Astrocyte (in vitro differentiated cells and primary cell): ENCODE results near the gene PRSS33. TPM values are rescaled to one million over a fixed set of nuclear protein-coding genes. Genes with fewer than 3 reads are reported as not detected.

ENCODE experiments used
- DNase-seq: peaks from one replicate; pipeline ENCODE4 v3.0.0-alpha.2; 2010; ENCODE audit warnings: low read depth
- FAIRE-seq: peaks from 2 replicates; lab custom pipeline; 2011; peaks lifted over from hg19 to GRCh38; lab: Jason Lieb, UNC
- H2AFZ ChIP-seq: 2 replicates; pipeline ENCODE4 v1.6.0; 2012; ENCODE audit warnings: low read depth, low read length, inconsistent platforms
- H3K27ac ChIP-seq: 2 replicates; pipeline ENCODE4 v1.5.1; 2011; ENCODE audit warnings: low read depth, low read length, inconsistent platforms
- H3K27me3 ChIP-seq: 2 replicates; pipeline ENCODE4 v1.6.0; 2011; ENCODE audit warnings: low read length, inconsistent platforms; ENCODE audit not compliant: insufficient read depth
- H3K36me3 ChIP-seq: 2 replicates; pipeline ENCODE4 v1.5.1; 2011; ENCODE audit warnings: low read length, inconsistent platforms; ENCODE audit not compliant: insufficient read depth
- H3K4me1 ChIP-seq: 2 replicates; pipeline ENCODE4 v1.5.1; 2011; ENCODE audit warnings: low read length, inconsistent platforms; ENCODE audit not compliant: insufficient read depth
- H3K4me2 ChIP-seq: 2 replicates; pipeline ENCODE4 v1.6.0; 2012; ENCODE audit warnings: low read length, inconsistent platforms
- H3K4me3 ChIP-seq: 2 replicates; pipeline ENCODE4 v1.5.1; 2011; ENCODE audit warnings: low read depth, mild to moderate bottlenecking, low read length, inconsistent platforms; ENCODE audit not compliant: insufficient read depth
- H3K79me2 ChIP-seq: 2 replicates; pipeline ENCODE4 v1.6.0; 2012; ENCODE audit warnings: mild to moderate bottlenecking, low read length, inconsistent platforms; ENCODE audit not compliant: insufficient read depth
- H3K9ac ChIP-seq: 2 replicates; pipeline ENCODE4 v1.6.0; 2012; ENCODE audit warnings: mild to moderate bottlenecking, low read length, inconsistent platforms
- H3K9me3 ChIP-seq: 2 replicates; pipeline ENCODE4 v1.5.1; 2012; ENCODE audit warnings: low read depth, mild to moderate bottlenecking, low read length, inconsistent platforms; ENCODE audit not compliant: insufficient read depth
- H4K20me1 ChIP-seq: 2 replicates; pipeline ENCODE4 v1.6.0; 2012; ENCODE audit warnings: low read length, inconsistent platforms; ENCODE audit not compliant: insufficient read depth
- H3K27ac Mint-ChIP-seq: one replicate; pipeline ENCODE4 v1.8.0; 2021; ENCODE audit warnings: mild to moderate bottlenecking, mixed read lengths; ENCODE audit not compliant: unreplicated experiment
- H3K27me3 Mint-ChIP-seq: one replicate; pipeline ENCODE4 v1.8.0; 2021; ENCODE audit warnings: low read depth, mixed read lengths; ENCODE audit not compliant: unreplicated experiment
- H3K36me3 Mint-ChIP-seq: one replicate; pipeline ENCODE4 v1.8.0; 2021; ENCODE audit warnings: low read depth, mixed read lengths; ENCODE audit not compliant: unreplicated experiment
- H3K4me1 Mint-ChIP-seq: one replicate; pipeline ENCODE4 v1.8.0; 2021; ENCODE audit warnings: low read depth, mixed read lengths; ENCODE audit not compliant: unreplicated experiment
- H3K4me3 Mint-ChIP-seq: one replicate; pipeline ENCODE4 v1.8.0; 2021; ENCODE audit warnings: mild to moderate bottlenecking, moderate library complexity, mixed read lengths; ENCODE audit not compliant: unreplicated experiment
- H3K9me3 Mint-ChIP-seq: one replicate; pipeline ENCODE4 v1.8.0; 2021; ENCODE audit warnings: mild to moderate bottlenecking, mixed read lengths; ENCODE audit not compliant: unreplicated experiment
- EZH2 ChIP-seq: IDR thresholded peaks from 2 replicates; pipeline ENCODE4 v1.6.1; 2012; ENCODE audit warnings: mild to moderate bottlenecking, low read length, inconsistent platforms; ENCODE audit not compliant: insufficient read depth
- total RNA-seq: library from RNA; stranded (reverse); gene quantifications from 2 replicates; pipeline ENCODE4 v1.2.1, GENCODE V29; 2021
- TF ChIP-seq, protein P1 (sequence below): IDR thresholded peaks from 2 replicates; pipeline ENCODE4 v1.5.1; 2011; ENCODE audit warnings: low read depth, mild to moderate bottlenecking, inconsistent platforms, low read length, moderate library complexity; ENCODE audit not compliant: insufficient read depth

Gene PRSS33
- total RNA-seq, 1 donor from 2014 or later = not detected

DNA sequence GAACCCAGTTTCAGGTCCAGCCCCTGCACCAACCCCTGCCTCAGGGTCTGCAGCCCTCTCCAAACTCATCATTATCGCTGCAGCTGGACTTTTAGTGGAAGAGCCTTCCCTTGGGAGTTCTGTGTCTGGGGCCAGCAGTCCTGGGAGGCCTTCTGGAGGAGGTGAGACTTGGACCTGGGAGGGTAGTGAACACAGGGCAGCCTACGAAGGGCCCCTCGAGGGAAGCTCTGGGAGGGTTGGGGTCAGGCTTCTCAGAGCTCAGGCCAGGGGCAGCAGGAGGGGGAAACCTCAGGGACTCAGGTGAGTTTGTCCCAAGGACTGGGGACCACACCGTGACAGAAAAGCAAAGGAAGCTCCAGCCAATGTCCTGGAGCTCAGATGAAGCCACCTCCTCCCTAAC lies 46.2 kb downstream of the PRSS33 start:
- no peaks in the 10 kb centered on the region for H3K9me3 Mint-ChIP-seq
- H3K4me1 Mint-ChIP-seq = no peaks in the 10 kb centered on the region
- no peak overlapping the region for H3K4me3 ChIP-seq
- no peak overlapping the region for H3K27ac Mint-ChIP-seq
- H3K79me2 ChIP-seq = no peaks in the 10 kb centered on the region
- no peaks in the 10 kb centered on the region for H4K20me1 ChIP-seq
- no peak overlapping the region for H2AFZ ChIP-seq
- H3K9ac ChIP-seq = no peak overlapping the region
- no peak for TF ChIP-seq EZH2
- TF ChIP-seq, protein P1, sequence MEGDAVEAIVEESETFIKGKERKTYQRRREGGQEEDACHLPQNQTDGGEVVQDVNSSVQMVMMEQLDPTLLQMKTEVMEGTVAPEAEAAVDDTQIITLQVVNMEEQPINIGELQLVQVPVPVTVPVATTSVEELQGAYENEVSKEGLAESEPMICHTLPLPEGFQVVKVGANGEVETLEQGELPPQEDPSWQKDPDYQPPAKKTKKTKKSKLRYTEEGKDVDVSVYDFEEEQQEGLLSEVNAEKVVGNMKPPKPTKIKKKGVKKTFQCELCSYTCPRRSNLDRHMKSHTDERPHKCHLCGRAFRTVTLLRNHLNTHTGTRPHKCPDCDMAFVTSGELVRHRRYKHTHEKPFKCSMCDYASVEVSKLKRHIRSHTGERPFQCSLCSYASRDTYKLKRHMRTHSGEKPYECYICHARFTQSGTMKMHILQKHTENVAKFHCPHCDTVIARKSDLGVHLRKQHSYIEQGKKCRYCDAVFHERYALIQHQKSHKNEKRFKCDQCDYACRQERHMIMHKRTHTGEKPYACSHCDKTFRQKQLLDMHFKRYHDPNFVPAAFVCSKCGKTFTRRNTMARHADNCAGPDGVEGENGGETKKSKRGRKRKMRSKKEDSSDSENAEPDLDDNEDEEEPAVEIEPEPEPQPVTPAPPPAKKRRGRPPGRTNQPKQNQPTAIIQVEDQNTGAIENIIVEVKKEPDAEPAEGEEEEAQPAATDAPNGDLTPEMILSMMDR = no peak
- H3K4me1 ChIP-seq = no peaks in the 10 kb centered on the region
- no peaks in the 10 kb centered on the region for H3K27me3 ChIP-seq
- no peak overlapping the region for H3K4me2 ChIP-seq
- no peak for DNase-seq
- H3K4me3 Mint-ChIP-seq = no peak overlapping the region
- H3K27ac ChIP-seq = no peak overlapping the region
- peaks cover 10% of the 10 kb centered on the region for H3K27me3 Mint-ChIP-seq
- no peaks in the 10 kb centered on the region for H3K36me3 ChIP-seq
- H3K9me3 ChIP-seq = no peaks in the 10 kb centered on the region
- FAIRE-seq = no peak
- H3K36me3 Mint-ChIP-seq = peaks cover 12% of the 10 kb centered on the region

DNA sequence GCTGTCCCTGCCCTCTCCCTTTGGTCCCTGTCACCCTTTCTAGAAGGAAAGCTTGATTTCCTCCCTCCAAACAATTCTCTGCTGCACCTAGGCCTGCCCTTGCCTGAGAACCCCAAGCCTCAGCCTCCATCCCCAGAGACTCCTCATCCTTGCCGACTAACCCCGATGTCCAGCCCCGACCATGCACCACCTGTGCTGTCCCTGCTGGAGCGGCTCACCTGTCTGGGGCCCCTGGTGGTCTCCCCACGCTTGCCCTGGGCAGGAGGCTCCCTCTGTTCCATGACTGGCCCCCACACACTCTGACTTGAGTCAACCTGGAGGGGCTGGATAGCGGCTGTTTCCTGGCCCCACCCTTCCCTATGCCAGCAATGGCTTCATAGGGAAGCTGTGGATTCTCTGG lies 46.9 kb downstream of the PRSS33 start:
- no peak overlapping the region for H3K9ac ChIP-seq
- no peaks in the 10 kb centered on the region for H4K20me1 ChIP-seq
- Mint-ChIP-seq H3K27me3 (peaks cover 10% of the 10 kb centered on the region), H3K36me3 (peaks cover 12% of the 10 kb centered on the region), H3K27ac (no peak overlapping the region), H3K4me1 (no peaks in the 10 kb centered on the region), H3K9me3 (no peaks in the 10 kb centered on the region), H3K4me3 (no peak overlapping the region)
- no peaks in the 10 kb centered on the region for H3K9me3 ChIP-seq
- H3K79me2 ChIP-seq = no peaks in the 10 kb centered on the region
- H3K4me3 ChIP-seq = no peak overlapping the region
- FAIRE-seq (no peak), DNase-seq (no peak)
- no peaks in the 10 kb centered on the region for H3K36me3 ChIP-seq
- no peaks in the 10 kb centered on the region for H3K4me1 ChIP-seq
- no peak for TF ChIP-seq EZH2
- TF ChIP-seq, protein P1 = no peak
- H3K4me2 ChIP-seq = no peak overlapping the region
- no peak overlapping the region for H2AFZ ChIP-seq
- H3K27ac ChIP-seq = no peak overlapping the region
- no peaks in the 10 kb centered on the region for H3K27me3 ChIP-seq

DNA sequence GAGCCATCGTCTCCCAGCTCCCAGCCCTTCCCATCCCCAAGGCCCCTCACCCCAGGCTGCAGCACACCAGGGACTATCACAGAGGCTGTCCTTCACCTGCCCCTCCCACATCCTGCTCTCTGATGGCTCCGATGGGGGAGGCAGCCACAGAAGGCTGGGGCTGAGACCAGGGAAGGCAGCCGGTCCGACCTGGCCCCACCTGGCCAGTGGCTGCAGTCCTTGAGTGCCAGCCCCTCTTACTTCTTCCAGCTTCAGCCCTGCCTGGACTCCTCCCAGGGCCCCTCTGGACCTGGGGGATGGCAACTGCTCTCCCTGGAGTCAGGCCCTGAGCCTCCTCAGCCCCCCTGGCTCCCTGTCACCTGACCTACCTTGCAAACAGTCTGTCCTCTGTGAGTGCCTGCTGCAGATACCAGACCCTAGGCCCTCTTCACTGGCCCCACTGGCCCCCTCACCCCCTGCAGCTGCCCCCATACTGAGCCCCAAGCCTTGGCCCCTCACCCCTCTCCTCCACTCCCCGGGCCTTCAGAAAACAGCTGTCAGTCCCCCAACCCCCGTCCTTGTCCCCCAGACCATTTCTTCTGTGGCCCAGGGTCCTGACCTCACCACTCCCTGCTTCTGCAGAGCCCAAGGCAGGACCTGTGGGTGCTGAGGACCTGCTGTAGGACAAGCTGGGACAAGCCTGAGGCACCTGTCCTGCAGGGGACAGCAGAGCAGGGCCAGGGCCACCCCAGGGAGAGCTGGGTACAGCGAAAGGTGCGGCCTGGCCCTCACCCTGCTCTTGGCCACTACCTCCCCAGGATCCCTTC lies 47.5 kb downstream of the PRSS33 start:
- Histone ChIP-seq H2AFZ (no peak overlapping the region), H3K79me2 (no peaks in the 10 kb centered on the region), H3K9me3 (no peaks in the 10 kb centered on the region), H3K9ac (no peak overlapping the region), H3K4me3 (no peak overlapping the region), H3K27ac (no peak overlapping the region), H4K20me1 (no peaks in the 10 kb centered on the region), H3K4me1 (no peaks in the 10 kb centered on the region), H3K36me3 (no peaks in the 10 kb centered on the region), H3K4me2 (no peak overlapping the region), H3K27me3 (no peaks in the 10 kb centered on the region)
- DNase-seq = no peak
- H3K36me3 Mint-ChIP-seq = peaks cover 12% of the 10 kb centered on the region
- H3K27ac Mint-ChIP-seq = no peak overlapping the region
- no peak for FAIRE-seq
- H3K4me1 Mint-ChIP-seq = no peaks in the 10 kb centered on the region
- TF ChIP-seq, protein P1 = no peak
- TF ChIP-seq EZH2 = no peak
- peaks cover 10% of the 10 kb centered on the region for H3K27me3 Mint-ChIP-seq
- no peak overlapping the region for H3K4me3 Mint-ChIP-seq
- no peaks in the 10 kb centered on the region for H3K9me3 Mint-ChIP-seq
